Activated T-helper 1 cell treated with anti-CD3 and anti-CD28 coated beads, Interleukin-12 subunit alpha, Interleukin-12 subunit beta, Interleukin-2, Interleukin-4 antibody, amounts not matched to agents 30 ng/mL and 10 ng/mL and 1 ng/mL, durations not matched to agents 14 hours and 24 hours and 36 hours (primary cell): ENCODE data around the gene TMEM39B. TPM values are rescaled to one million over a fixed set of nuclear protein-coding genes. Genes with fewer than 3 reads are reported as not detected.

Source experiments
- DNase-seq: peaks from one replicate; pipeline ENCODE4 v3.0.0; 2021; ENCODE audit warnings: low spot score
- H3K27ac Mint-ChIP-seq: one replicate; pipeline ENCODE4 v1.8.0; 2021; ENCODE audit warnings: mild to moderate bottlenecking, mixed read lengths
- H3K27me3 Mint-ChIP-seq: one replicate; pipeline ENCODE4 v1.8.0; 2022; ENCODE audit warnings: mild to moderate bottlenecking, moderate library complexity, mixed read lengths; ENCODE audit not compliant: insufficient read depth
- H3K36me3 Mint-ChIP-seq: one replicate; pipeline ENCODE4 v1.8.0; 2021; ENCODE audit warnings: low read depth, mixed read lengths
- H3K4me1 Mint-ChIP-seq: one replicate; pipeline ENCODE4 v1.8.0; 2021; ENCODE audit warnings: low read depth, mixed read lengths
- H3K4me3 Mint-ChIP-seq: one replicate; pipeline ENCODE4 v1.8.0; 2021; ENCODE audit warnings: mild to moderate bottlenecking, moderate library complexity, mixed read lengths
- H3K9me3 Mint-ChIP-seq: one replicate; pipeline ENCODE4 v1.8.0; 2021; ENCODE audit warnings: mixed read lengths
- intact Hi-C: fragments of 100-400 bp; cut with micrococcal nuclease; formaldehyde crosslinking; loops from one replicate; pipeline ENCODE4 v1.15.1; 2024
- total RNA-seq: library from RNA; stranded (reverse); gene quantifications from 2 replicates; pipeline ENCODE4 v1.2.3, GENCODE V29; 2022

TMEM39B gene
- 34.2 and 38.8 TPM in 2 replicates for total RNA-seq

- no peaks in the 10 kb centered on the region for H3K27me3 Mint-ChIP-seq
- peaks cover 13% of the 10 kb centered on the region for H3K36me3 Mint-ChIP-seq
- intact Hi-C loops = loop anchor here (1.0 to 5.0 kb wide), 16 partner anchors 36 to 744 kb away; partner anchors contain the start of genes BSDC1, EIF3I, HDAC1 and KPNA6
- H3K27ac Mint-ChIP-seq = peak within 1 kb of the TSS; percentile 95
- H3K4me3 Mint-ChIP-seq = peak within 1 kb of the TSS; percentile 92
- peak; percentile 93 for DNase-seq
- H3K4me1 Mint-ChIP-seq = peaks cover 45% of the 10 kb centered on the region
- H3K9me3 Mint-ChIP-seq = no peaks in the 10 kb centered on the region
These were observed at the start of gene TMEM39B for GRCh38 chr1:32072622-32073298. TMEM39B (plus strand) TSS chr1:32072939; CDS start chr1:32073048, 109 bp downstream.

DNA sequence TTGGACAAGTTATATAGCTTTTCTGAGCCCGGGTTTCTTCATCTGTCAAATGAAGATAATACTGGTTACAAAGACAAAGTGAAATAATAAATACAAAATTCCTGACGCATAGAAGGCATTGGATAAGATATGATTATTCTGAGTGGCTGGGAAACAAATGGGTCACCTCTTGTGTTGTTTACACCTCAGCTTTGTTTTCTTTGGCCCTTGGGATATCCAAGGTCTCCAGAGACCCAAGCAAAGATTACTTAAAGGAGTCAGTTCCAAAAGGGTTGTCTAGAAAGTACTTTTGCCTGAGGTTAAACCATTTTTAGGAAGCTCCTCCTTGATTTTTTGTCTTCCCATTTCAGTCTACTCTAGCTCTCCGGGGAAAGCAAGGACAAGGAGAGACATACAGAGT, 49.4 kb upstream of the TMEM39B start:
- no peak for DNase-seq
- Mint-ChIP-seq H3K36me3 (peaks cover 8% of the 10 kb centered on the region), H3K27ac (peak overlapping the region; percentile 9), H3K4me3 (no peak overlapping the region), H3K9me3 (no peaks in the 10 kb centered on the region), H3K4me1 (peaks cover 23% of the 10 kb centered on the region), H3K27me3 (no peaks in the 10 kb centered on the region)
- intact Hi-C loops = no loop called here

GRCh38 chr1:32025515-32025914, 47.2 kb upstream of the TMEM39B start:
- no peaks in the 10 kb centered on the region for H3K9me3 Mint-ChIP-seq
- H3K27me3 Mint-ChIP-seq = no peaks in the 10 kb centered on the region
- H3K36me3 Mint-ChIP-seq = peaks cover 17% of the 10 kb centered on the region
- no peak overlapping the region for H3K27ac Mint-ChIP-seq
- DNase-seq = no peak
- intact Hi-C loops = no loop called here
- H3K4me3 Mint-ChIP-seq = no peak overlapping the region
- H3K4me1 Mint-ChIP-seq = peaks cover 30% of the 10 kb centered on the region

- H3K27me3 Mint-ChIP-seq = no peaks in the 10 kb centered on the region
- DNase-seq = no peak
- H3K9me3 Mint-ChIP-seq = no peaks in the 10 kb centered on the region
- no peak overlapping the region for H3K4me3 Mint-ChIP-seq
- H3K27ac Mint-ChIP-seq = no peak overlapping the region
- H3K36me3 Mint-ChIP-seq = peaks cover 34% of the 10 kb centered on the region
- peaks cover 35% of the 10 kb centered on the region for H3K4me1 Mint-ChIP-seq
- intact Hi-C loops = no loop called here
These were observed 44.0 kb upstream of the TMEM39B start for GRCh38 chr1:32028746-32029145.

- no peaks in the 10 kb centered on the region for H3K27me3 Mint-ChIP-seq
These were observed 41.0 kb upstream of the TMEM39B start for GRCh38 chr1:32031578-32032274.

GRCh38 chr1:32032275-32032615, 40.5 kb upstream of the TMEM39B start:
- H3K4me3 Mint-ChIP-seq = no peak overlapping the region
- DNase-seq = no peak
- intact Hi-C loops = no loop called here

More at GRCh38 chr1:32031578-32032274, 41.0 kb upstream of the TMEM39B start:
- no peak for DNase-seq
- H3K36me3 Mint-ChIP-seq = peaks cover 45% of the 10 kb centered on the region
- intact Hi-C loops = no loop called here
- H3K27ac Mint-ChIP-seq = no peak overlapping the region
- no peak overlapping the region for H3K4me3 Mint-ChIP-seq
- peaks cover 45% of the 10 kb centered on the region for H3K4me1 Mint-ChIP-seq
- H3K9me3 Mint-ChIP-seq = no peaks in the 10 kb centered on the region

GRCh38 chr1:32035119-32035518, 37.6 kb upstream of the TMEM39B start:
- Mint-ChIP-seq H3K4me3 (no peak overlapping the region), H3K36me3 (peaks cover 56% of the 10 kb centered on the region), H3K27ac (peak overlapping the region; percentile 49), H3K27me3 (no peaks in the 10 kb centered on the region), H3K4me1 (peaks cover 35% of the 10 kb centered on the region), H3K9me3 (no peaks in the 10 kb centered on the region)
- intact Hi-C loops = no loop called here
- no peak for DNase-seq

More at GRCh38 chr1:32032275-32032615, 40.5 kb upstream of the TMEM39B start:
- no peaks in the 10 kb centered on the region for H3K27me3 Mint-ChIP-seq
- peaks cover 41% of the 10 kb centered on the region for H3K4me1 Mint-ChIP-seq
- peaks cover 45% of the 10 kb centered on the region for H3K36me3 Mint-ChIP-seq
- H3K9me3 Mint-ChIP-seq = no peaks in the 10 kb centered on the region
- peak overlapping the region; percentile 7 for H3K27ac Mint-ChIP-seq

- peaks cover 9% of the 10 kb centered on the region for H3K4me1 Mint-ChIP-seq
- H3K27ac Mint-ChIP-seq = no peak overlapping the region
- peaks cover 40% of the 10 kb centered on the region for H3K36me3 Mint-ChIP-seq
- DNase-seq = no peak
- H3K4me3 Mint-ChIP-seq = no peak overlapping the region
- H3K27me3 Mint-ChIP-seq = no peaks in the 10 kb centered on the region
- intact Hi-C loops = no loop called here
- no peaks in the 10 kb centered on the region for H3K9me3 Mint-ChIP-seq
These were observed 32.0 kb upstream of the TMEM39B start for GRCh38 chr1:32040711-32041110.

DNA sequence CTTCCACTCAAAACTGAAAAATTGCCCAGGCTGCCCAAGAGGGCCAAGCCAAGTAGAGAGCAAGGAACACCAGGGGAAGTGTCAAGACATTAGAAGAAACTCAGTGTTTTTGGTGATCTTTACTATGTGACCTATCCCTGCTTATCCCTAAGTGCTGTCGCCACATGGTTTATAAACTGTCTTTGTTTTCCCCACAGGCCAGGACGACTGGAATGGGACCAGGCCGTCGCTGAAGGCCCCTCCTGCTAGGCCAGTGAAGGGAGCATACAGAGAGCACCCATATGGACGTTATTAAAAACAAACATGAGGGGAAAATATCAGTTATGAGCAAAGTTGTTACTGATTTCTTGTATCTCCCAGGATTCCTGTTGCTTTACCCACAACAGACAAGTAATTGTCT, 30.4 kb upstream of the TMEM39B start:
- Mint-ChIP-seq H3K4me1 (peaks cover 7% of the 10 kb centered on the region), H3K36me3 (peaks cover 39% of the 10 kb centered on the region), H3K9me3 (no peaks in the 10 kb centered on the region), H3K4me3 (no peak overlapping the region), H3K27me3 (no peaks in the 10 kb centered on the region), H3K27ac (no peak overlapping the region)
- no peak for DNase-seq
- intact Hi-C loops = no loop called here

GRCh38 chr1:32044234-32044633, 28.5 kb upstream of the TMEM39B start:
- Mint-ChIP-seq H3K9me3 (no peaks in the 10 kb centered on the region), H3K36me3 (peaks cover 36% of the 10 kb centered on the region), H3K27ac (no peak overlapping the region), H3K4me1 (peaks cover 13% of the 10 kb centered on the region), H3K4me3 (no peak overlapping the region), H3K27me3 (no peaks in the 10 kb centered on the region)
- DNase-seq = no peak
- intact Hi-C loops = no loop called here

DNA sequence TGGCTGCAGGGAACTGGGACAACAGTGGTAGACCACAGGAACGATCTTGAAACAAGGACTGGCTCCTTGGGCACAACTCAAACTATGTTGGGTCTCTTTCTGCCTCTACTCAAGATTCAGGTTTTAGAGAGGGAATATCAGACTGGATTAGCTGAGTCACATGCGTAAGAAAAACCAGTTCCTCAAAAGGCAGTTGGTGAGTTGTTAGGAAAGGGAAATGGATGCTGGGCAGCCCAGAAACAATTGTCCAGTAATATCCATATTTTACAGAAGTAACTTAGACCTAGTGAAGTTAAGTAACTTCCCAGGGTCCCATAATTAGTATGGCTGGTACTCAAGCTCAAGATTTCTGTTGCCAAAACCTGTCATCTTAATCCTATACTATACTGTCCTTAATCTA, 27.0 kb upstream of the TMEM39B start:
- Mint-ChIP-seq H3K36me3 (peaks cover 35% of the 10 kb centered on the region), H3K4me3 (no peak overlapping the region)

DNA sequence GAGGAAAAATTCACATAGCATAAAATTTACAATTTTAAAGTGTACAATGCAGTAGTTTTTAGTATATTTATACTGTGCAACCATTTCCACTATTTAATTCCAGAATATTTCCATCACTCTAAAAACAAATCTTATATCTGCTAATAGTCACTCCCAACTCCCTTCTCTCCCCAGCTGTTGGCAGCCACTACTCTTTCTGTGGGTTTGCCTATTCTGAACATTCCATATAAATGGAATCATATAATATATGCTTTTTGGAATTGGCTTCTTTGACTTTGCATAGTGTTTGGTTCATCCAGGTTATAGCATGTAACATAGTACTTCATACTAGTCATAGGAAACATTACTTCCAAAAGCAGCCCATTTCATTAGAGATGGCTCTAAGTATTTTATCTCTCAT, 25.0 kb upstream of the TMEM39B start:
- DNase-seq = no peak
- H3K4me1 Mint-ChIP-seq = peaks cover 8% of the 10 kb centered on the region
- H3K9me3 Mint-ChIP-seq = no peaks in the 10 kb centered on the region
- intact Hi-C loops = no loop called here
- no peaks in the 10 kb centered on the region for H3K27me3 Mint-ChIP-seq
- H3K4me3 Mint-ChIP-seq = no peak overlapping the region
- H3K27ac Mint-ChIP-seq = no peak overlapping the region
- peaks cover 37% of the 10 kb centered on the region for H3K36me3 Mint-ChIP-seq

More for the DNA sequence above, 27.0 kb upstream of the TMEM39B start:
- DNase-seq = no peak
- Mint-ChIP-seq H3K27me3 (no peaks in the 10 kb centered on the region), H3K9me3 (no peaks in the 10 kb centered on the region), H3K4me1 (peaks cover 8% of the 10 kb centered on the region), H3K27ac (no peak overlapping the region)
- intact Hi-C loops = no loop called here

GRCh38 chr1:32048440-32048839, 24.3 kb upstream of the TMEM39B start:
- H3K9me3 Mint-ChIP-seq = no peaks in the 10 kb centered on the region
- H3K27ac Mint-ChIP-seq = peak overlapping the region; percentile 21
- no peak for DNase-seq
- H3K27me3 Mint-ChIP-seq = no peaks in the 10 kb centered on the region
- intact Hi-C loops = no loop called here
- no peak overlapping the region for H3K4me3 Mint-ChIP-seq
- H3K4me1 Mint-ChIP-seq = peaks cover 8% of the 10 kb centered on the region
- H3K36me3 Mint-ChIP-seq = peaks cover 39% of the 10 kb centered on the region
